Measurements from ENCODE around the gene HDGFL3.

The HDGFL3 gene

GRCh38 chr15:83206526-83207008 lies 1.1 kb downstream of the HDGFL3 start:
- peak overlapping the region; percentile 93 for H3K4me3 ChIP-seq (ENCODE audit: low read depth, low read length)
- TF ChIP-seq CTCF (IDR thresholded peaks at IDR 0.05; ENCODE audit: borderline replicate concordance, insufficient read depth, low read depth, low read length) = no peak

GRCh38 chr15:83205725-83206324 lies 1.8 kb downstream of the HDGFL3 start:
- TF ChIP-seq CTCF (IDR thresholded peaks at IDR 0.05; ENCODE audit: borderline replicate concordance, insufficient read depth, low read depth, low read length) = no peak
- peak overlapping the region; percentile 93 for H3K4me3 ChIP-seq (ENCODE audit: low read depth, low read length)

GRCh38 chr15:83204697-83205096 lies 2.9 kb downstream of the HDGFL3 start:
- TF ChIP-seq CTCF (IDR thresholded peaks at IDR 0.05; ENCODE audit: borderline replicate concordance, insufficient read depth, low read depth, low read length) = no peak
- H3K4me3 ChIP-seq (ENCODE audit: low read depth, low read length) = no peak overlapping the region

GRCh38 chr15:83203543-83203942 lies 4.1 kb downstream of the HDGFL3 start:
- no peak overlapping the region for H3K4me3 ChIP-seq (ENCODE audit: low read depth, low read length)
- TF ChIP-seq CTCF (IDR thresholded peaks at IDR 0.05; ENCODE audit: borderline replicate concordance, insufficient read depth, low read depth, low read length) = no peak

GRCh38 chr15:83200589-83200988 lies 7.0 kb downstream of the HDGFL3 start:
- no peak overlapping the region for H3K4me3 ChIP-seq (ENCODE audit: low read depth, low read length)
- TF ChIP-seq CTCF (IDR thresholded peaks at IDR 0.05; ENCODE audit: borderline replicate concordance, insufficient read depth, low read depth, low read length) = no peak

GRCh38 chr15:83200162-83200561 lies 7.5 kb downstream of the HDGFL3 start:
- H3K4me3 ChIP-seq (ENCODE audit: low read depth, low read length) = no peak overlapping the region
- no peak for TF ChIP-seq CTCF (IDR thresholded peaks at IDR 0.05; ENCODE audit: borderline replicate concordance, insufficient read depth, low read depth, low read length)

GRCh38 chr15:83199288-83199687 lies 8.3 kb downstream of the HDGFL3 start:
- no peak for TF ChIP-seq CTCF (IDR thresholded peaks at IDR 0.05; ENCODE audit: borderline replicate concordance, insufficient read depth, low read depth, low read length)
- H3K4me3 ChIP-seq (ENCODE audit: low read depth, low read length) = no peak overlapping the region

All from GM12875 (cell line).